Smooth muscle cell (in vitro differentiated cells): ENCODE measurements around the gene RRP9. TPM values are rescaled to one million over a fixed set of nuclear protein-coding genes. Genes with fewer than 3 reads are reported as not detected.

Source experiments
- DNase-seq: peaks from one replicate; lab custom pipeline; 2025; ENCODE audit not compliant: unreplicated experiment; lab: John Stamatoyannopoulos, UW
- H2AFZ ChIP-seq: fragments of 200-600 bp; sonication (generic); 2 replicates; pipeline ENCODE4 v1.6.0; 2016; ENCODE audit warnings: antibody characterized with exemption, low read depth, mild to moderate bottlenecking
- H3F3A ChIP-seq: fragments of 200-600 bp; sonication (generic); 2 replicates; pipeline ENCODE4 v1.6.0; 2017; ENCODE audit warnings: antibody characterized with exemption, low read depth
- H3K27ac ChIP-seq: fragments of 200-600 bp; sonication (generic); 2 replicates; pipeline ENCODE4 v1.5.1; 2016; ENCODE audit warnings: low read depth, mild to moderate bottlenecking
- H3K27me3 ChIP-seq: fragments of 200-600 bp; sonication (generic); 2 replicates; pipeline ENCODE4 v1.6.1; 2016; ENCODE audit warnings: low read depth, mild to moderate bottlenecking
- H3K36me3 ChIP-seq: fragments of 200-600 bp; sonication (generic); 2 replicates; pipeline ENCODE4 v1.5.1; 2016; ENCODE audit warnings: low read depth
- H3K4me1 ChIP-seq: fragments of 200-600 bp; sonication (generic); 2 replicates; pipeline ENCODE4 v1.5.1; 2016; ENCODE audit warnings: low read depth
- H3K4me2 ChIP-seq: fragments of 200-600 bp; sonication (generic); 2 replicates; pipeline ENCODE4 v1.6.0; 2016; ENCODE audit warnings: mild to moderate bottlenecking
- H3K4me3 ChIP-seq: fragments of 200-600 bp; sonication (generic); 2 replicates; pipeline ENCODE4 v1.5.1; 2016; ENCODE audit warnings: mild to moderate bottlenecking
- H3K79me2 ChIP-seq: fragments of 200-600 bp; sonication (generic); 2 replicates; pipeline ENCODE4 v1.6.0; 2016; ENCODE audit warnings: low read depth, mild to moderate bottlenecking
- H3K9ac ChIP-seq: fragments of 200-600 bp; sonication (generic); 2 replicates; pipeline ENCODE4 v1.6.0; 2016; ENCODE audit warnings: low read depth
- H3K9me3 ChIP-seq: fragments of 200-600 bp; sonication (generic); replicated peaks from 2 replicates; pipeline ENCODE4 v1.5.1; 2016; ENCODE audit warnings: low read depth
- H4K20me1 ChIP-seq: fragments of 200-600 bp; sonication (generic); 2 replicates; pipeline ENCODE4 v1.6.0; 2016; ENCODE audit warnings: low read depth
- WGBS: methylation state at CpG from one replicate; pipeline ENCODE4 v1.1.7; 2016; ENCODE audit warnings: low lambda C conversion rate; 5-methylcytosine and 5-hydroxymethylcytosine counted together
- polyA plus RNA-seq: library from polyadenylated mRNA; unstranded; fragments of >200 nt; fragmentation: Nextera tagmentation; extraction: Ambion mirVana; gene quantifications from 2 replicates; pipeline ENCODE4 v1.2.1, GENCODE V29; 2016
- total RNA-seq: library from RNA; depleted of rRNA; stranded (reverse); fragments of >200 nt; gene quantifications from 2 replicates; pipeline ENCODE4 v1.2.3, GENCODE V29; 2014
- TF ChIP-seq, protein P1 (sequence below): fragments of 200-600 bp; sonication (generic); IDR thresholded peaks from 2 replicates; pipeline ENCODE4 v1.5.1; 2017; ENCODE audit warnings: borderline replicate concordance, mild to moderate bottlenecking, antibody characterized with exemption; ENCODE audit not compliant: insufficient read depth, poor library complexity, severe bottlenecking

The RRP9 gene
- total and polyA plus RNA-seq, 2 experiments from 2014 or later = 13.1 to 23.9 TPM

DNA sequence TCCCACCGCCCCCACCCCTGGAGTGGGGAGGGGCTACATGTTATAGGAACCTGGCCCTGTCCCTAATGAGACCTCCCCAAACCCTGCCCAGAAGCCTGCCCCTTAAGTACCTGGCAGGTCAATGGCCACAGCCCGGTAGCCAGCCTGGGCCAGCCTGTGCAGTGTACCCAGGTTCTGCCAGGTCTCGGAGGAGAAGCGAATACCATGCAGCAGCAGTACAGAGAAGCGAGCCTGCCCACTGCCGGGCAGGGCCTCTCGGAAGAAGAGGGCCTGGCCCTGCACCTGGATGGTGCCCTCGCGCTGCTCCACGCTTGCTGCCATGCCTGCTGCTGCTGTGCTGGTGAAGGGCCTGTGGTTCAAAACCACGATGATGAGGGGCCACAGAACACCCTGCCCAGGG lies 29.6 kb upstream of the RRP9 start:
- no peak overlapping the region for H2AFZ ChIP-seq
- H3K4me2 ChIP-seq = no peak overlapping the region
- no peaks in the 10 kb centered on the region for H3K9me3 ChIP-seq
- no peaks in the 10 kb centered on the region for H3K36me3 ChIP-seq
- H3K4me3 ChIP-seq = no peak overlapping the region
- 95% methylated on average over 11 of the region's 11 CpGs for WGBS
- peaks cover 14% of the 10 kb centered on the region for H3K79me2 ChIP-seq
- no peaks in the 10 kb centered on the region for H3K27me3 ChIP-seq
- H3F3A ChIP-seq = peaks cover 29% of the 10 kb centered on the region
- peaks cover 4% of the 10 kb centered on the region for H4K20me1 ChIP-seq
- TF ChIP-seq, protein P1, sequence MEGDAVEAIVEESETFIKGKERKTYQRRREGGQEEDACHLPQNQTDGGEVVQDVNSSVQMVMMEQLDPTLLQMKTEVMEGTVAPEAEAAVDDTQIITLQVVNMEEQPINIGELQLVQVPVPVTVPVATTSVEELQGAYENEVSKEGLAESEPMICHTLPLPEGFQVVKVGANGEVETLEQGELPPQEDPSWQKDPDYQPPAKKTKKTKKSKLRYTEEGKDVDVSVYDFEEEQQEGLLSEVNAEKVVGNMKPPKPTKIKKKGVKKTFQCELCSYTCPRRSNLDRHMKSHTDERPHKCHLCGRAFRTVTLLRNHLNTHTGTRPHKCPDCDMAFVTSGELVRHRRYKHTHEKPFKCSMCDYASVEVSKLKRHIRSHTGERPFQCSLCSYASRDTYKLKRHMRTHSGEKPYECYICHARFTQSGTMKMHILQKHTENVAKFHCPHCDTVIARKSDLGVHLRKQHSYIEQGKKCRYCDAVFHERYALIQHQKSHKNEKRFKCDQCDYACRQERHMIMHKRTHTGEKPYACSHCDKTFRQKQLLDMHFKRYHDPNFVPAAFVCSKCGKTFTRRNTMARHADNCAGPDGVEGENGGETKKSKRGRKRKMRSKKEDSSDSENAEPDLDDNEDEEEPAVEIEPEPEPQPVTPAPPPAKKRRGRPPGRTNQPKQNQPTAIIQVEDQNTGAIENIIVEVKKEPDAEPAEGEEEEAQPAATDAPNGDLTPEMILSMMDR = no peak
- H3K27ac ChIP-seq = no peak overlapping the region
- peaks cover 33% of the 10 kb centered on the region for H3K4me1 ChIP-seq
- H3K9ac ChIP-seq = no peak overlapping the region
- DNase-seq = no peak

DNA sequence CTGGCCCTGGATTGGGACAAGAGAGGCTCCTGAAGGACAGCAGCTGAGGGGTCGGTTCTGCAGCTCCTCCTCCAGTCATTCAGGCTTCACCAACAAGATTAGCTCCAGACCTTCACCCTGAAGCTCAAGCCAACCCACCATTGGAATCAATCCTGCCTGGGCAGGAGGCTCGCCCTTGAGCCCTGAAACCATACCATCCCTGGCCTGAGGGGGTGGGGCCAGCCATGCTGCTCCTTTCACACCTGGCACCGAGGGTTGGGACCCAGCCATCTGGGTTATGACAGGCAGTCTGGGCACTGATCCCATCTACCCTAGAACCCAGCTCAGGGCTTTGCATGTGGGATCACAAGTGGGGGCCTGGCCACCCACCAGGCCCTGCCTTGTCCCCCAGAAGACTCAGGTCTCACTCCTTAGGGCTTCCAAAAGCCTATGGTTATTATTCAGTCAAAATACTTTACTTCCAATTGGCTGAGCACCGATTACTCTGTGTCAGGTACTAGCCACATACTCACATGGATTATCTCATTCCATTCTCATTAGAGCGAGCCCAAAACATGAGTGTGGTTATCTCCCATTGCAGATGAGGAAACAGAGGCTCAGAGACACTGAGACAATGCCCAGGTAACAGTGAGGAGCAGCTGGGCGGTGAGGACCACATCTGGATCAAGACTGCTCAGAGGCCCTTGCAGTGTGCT lies 29.0 kb upstream of the RRP9 start:
- H3F3A ChIP-seq = peaks cover 24% of the 10 kb centered on the region
- WGBS = 87% methylated on average over 6 of the region's 6 CpGs
- peaks cover 38% of the 10 kb centered on the region for H3K4me1 ChIP-seq
- H3K4me3 ChIP-seq = no peak overlapping the region
- H3K27me3 ChIP-seq = no peaks in the 10 kb centered on the region
- peaks cover 4% of the 10 kb centered on the region for H4K20me1 ChIP-seq
- no peak overlapping the region for H2AFZ ChIP-seq
- no peak overlapping the region for H3K4me2 ChIP-seq
- TF ChIP-seq, protein P1 = no peak
- DNase-seq = no peak
- H3K36me3 ChIP-seq = no peaks in the 10 kb centered on the region
- H3K9ac ChIP-seq = no peak overlapping the region
- no peaks in the 10 kb centered on the region for H3K9me3 ChIP-seq
- H3K27ac ChIP-seq = no peak overlapping the region
- peaks cover 20% of the 10 kb centered on the region for H3K79me2 ChIP-seq

DNA sequence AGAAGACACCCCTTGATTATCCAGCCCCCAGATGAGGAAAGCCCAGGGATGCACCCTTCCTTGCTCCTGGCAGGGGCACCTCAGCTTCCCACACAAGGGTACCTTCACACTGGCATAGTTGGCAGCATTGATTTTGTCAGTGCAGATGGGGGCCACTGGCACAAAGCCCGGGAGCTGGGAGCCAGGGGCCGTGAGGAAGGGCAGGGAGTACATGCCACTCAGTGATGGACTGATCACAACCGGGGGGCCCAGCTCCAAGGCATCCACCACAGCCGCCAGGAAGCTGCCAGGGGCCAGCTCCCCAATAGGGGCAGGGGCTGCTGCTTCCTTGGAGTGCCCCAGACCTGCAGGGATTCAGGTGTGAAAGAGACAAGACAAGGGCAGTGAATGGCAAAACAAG lies 28.1 kb upstream of the RRP9 start:
- H3K4me3 ChIP-seq = no peak overlapping the region
- no peak overlapping the region for H2AFZ ChIP-seq
- H3K36me3 ChIP-seq = no peaks in the 10 kb centered on the region
- peaks cover 10% of the 10 kb centered on the region for H4K20me1 ChIP-seq
- DNase-seq = no peak
- H3K27ac ChIP-seq = no peak overlapping the region
- peaks cover 28% of the 10 kb centered on the region for H3K79me2 ChIP-seq
- peaks cover 18% of the 10 kb centered on the region for H3F3A ChIP-seq
- H3K9ac ChIP-seq = no peak overlapping the region
- TF ChIP-seq, protein P1 = no peak
- H3K4me1 ChIP-seq = peaks cover 42% of the 10 kb centered on the region
- H3K4me2 ChIP-seq = no peak overlapping the region
- WGBS = 96% methylated on average over 4 of the region's 4 CpGs
- H3K9me3 ChIP-seq = no peaks in the 10 kb centered on the region
- H3K27me3 ChIP-seq = no peaks in the 10 kb centered on the region
